HepG2 (cell line): ENCODE results near the gene BTBD8. TPM values are rescaled to one million over a fixed set of nuclear protein-coding genes. Genes with fewer than 3 reads are reported as not detected.

Experiments used
- CBFB ChIP-seq: sonication (generic); formaldehyde crosslinking; IDR thresholded peaks from 2 replicates; pipeline ENCODE4 v1.4.0; 2020; ENCODE audit warnings: missing genetic modification reagents
- FOXA3 ChIP-seq: IDR thresholded peaks from 2 replicates; pipeline ENCODE4 v1.6.1; 2016; ENCODE audit warnings: missing genetic modification reagents, missing compliant biosample characterization
- MZF1 ChIP-seq: sonication (generic); formaldehyde crosslinking; IDR thresholded peaks from 2 replicates; pipeline ENCODE4 v1.8.1; 2023; ENCODE audit warnings: mild to moderate bottlenecking, missing genetic modification reagents, borderline replicate concordance
- NCOA2 ChIP-seq: sonication (generic); formaldehyde crosslinking; IDR thresholded peaks from 2 replicates; pipeline ENCODE4 v1.8.0; 2022; ENCODE audit warnings: inconsistent platforms
- NR2C2 ChIP-seq: sonication (generic); formaldehyde crosslinking; IDR thresholded peaks from 2 replicates; pipeline ENCODE4 v1.4.0; 2020; ENCODE audit warnings: missing genetic modification reagents, mild to moderate bottlenecking, moderate library complexity, borderline replicate concordance
- TCF7 ChIP-seq: sonication (generic); IDR thresholded peaks from 2 replicates; pipeline ENCODE4 v1.6.1; 2016; ENCODE audit warnings: antibody characterized with exemption, low read depth
- TEAD2 ChIP-seq: sonication (generic); formaldehyde crosslinking; IDR thresholded peaks from 2 replicates; pipeline ENCODE4 v1.9.0; 2021; ENCODE audit warnings: missing genetic modification reagents
- ZBTB21 ChIP-seq: sonication (generic); formaldehyde crosslinking; IDR thresholded peaks from 2 replicates; pipeline ENCODE4 v1.4.0; 2020; ENCODE audit warnings: missing genetic modification reagents
- ZFP1 ChIP-seq: IDR thresholded peaks from 2 replicates; pipeline ENCODE4 v1.6.1; 2016
- ZNF441 ChIP-seq: sonication (generic); formaldehyde crosslinking; IDR thresholded peaks from 2 replicates; pipeline ENCODE4 v1.7.0; 2021; ENCODE audit warnings: missing genetic modification reagents, borderline replicate concordance
- ZSCAN21 ChIP-seq: sonication (generic); formaldehyde crosslinking; IDR thresholded peaks from 2 replicates; pipeline ENCODE4 v1.8.0; 2022; ENCODE audit warnings: mild to moderate bottlenecking, missing genetic modification reagents, moderate library complexity, borderline replicate concordance
- polyA plus RNA-seq, 8 experiments: library from polyadenylated mRNA; depleted of rRNA in 3 of 8; stranded (reverse) in 7 of 8; unstranded in 1 of 8; fragments of >200 nt; fragmentation: Illumina TruSeq in 4 of 8; extraction: Trizol in 4 of 8; gene quantifications; 2 replicates each; pipeline versions ENCODE4 v1.2.1 to v1.2.3, GENCODE V29; 2011 to 2016; ENCODE audit warnings: low read depth in 4 of 8, missing spikeins in 1 of 8, mixed read lengths in 1 of 8; ENCODE audit not compliant: insufficient read depth in 1 of 8
- total RNA-seq, 5 experiments: library from RNA; depleted of rRNA; stranded (reverse); fragments of >200 nt; fragmentation: Illumina TruSeq; extraction: Trizol; gene quantifications; 2 replicates each; pipeline ENCODE4 v1.2.3, GENCODE V29; 2016; ENCODE audit warnings: low read depth in 1 of 5
- TF ChIP-seq, protein P1 (sequence below): sonication (generic); formaldehyde crosslinking; IDR thresholded peaks from 2 replicates; pipeline ENCODE4 v1.5.1; 2020; ENCODE audit warnings: mild to moderate bottlenecking, missing genetic modification reagents, borderline replicate concordance
- TF ChIP-seq, protein P2 (sequence below): IDR thresholded peaks from 2 replicates; pipeline ENCODE4 v1.6.1; 2016; ENCODE audit warnings: low read depth, borderline replicate concordance
- TF ChIP-seq, protein P3 (sequence below): sonication (generic); formaldehyde crosslinking; IDR thresholded peaks from 2 replicates; pipeline ENCODE4 v1.4.0; 2020; ENCODE audit warnings: missing genetic modification reagents
- TF ChIP-seq, protein P4 (sequence below): sonication (generic); formaldehyde crosslinking; IDR thresholded peaks from 2 replicates; pipeline ENCODE4 v1.9.0; 2021; ENCODE audit warnings: missing genetic modification reagents, mild to moderate bottlenecking, borderline replicate concordance
- TF ChIP-seq, protein P5 (sequence below): sonication (generic); formaldehyde crosslinking; IDR thresholded peaks from 2 replicates; pipeline ENCODE4 v1.5.0; 2020; ENCODE audit warnings: mild to moderate bottlenecking, missing genetic modification reagents

BTBD8 gene
- total and polyA plus RNA-seq, 2 of the 13 experiments (the other 11 are each of a cell fraction or from before 2014, with no cell fraction given) = 0.41 to 1.8 TPM

DNA sequence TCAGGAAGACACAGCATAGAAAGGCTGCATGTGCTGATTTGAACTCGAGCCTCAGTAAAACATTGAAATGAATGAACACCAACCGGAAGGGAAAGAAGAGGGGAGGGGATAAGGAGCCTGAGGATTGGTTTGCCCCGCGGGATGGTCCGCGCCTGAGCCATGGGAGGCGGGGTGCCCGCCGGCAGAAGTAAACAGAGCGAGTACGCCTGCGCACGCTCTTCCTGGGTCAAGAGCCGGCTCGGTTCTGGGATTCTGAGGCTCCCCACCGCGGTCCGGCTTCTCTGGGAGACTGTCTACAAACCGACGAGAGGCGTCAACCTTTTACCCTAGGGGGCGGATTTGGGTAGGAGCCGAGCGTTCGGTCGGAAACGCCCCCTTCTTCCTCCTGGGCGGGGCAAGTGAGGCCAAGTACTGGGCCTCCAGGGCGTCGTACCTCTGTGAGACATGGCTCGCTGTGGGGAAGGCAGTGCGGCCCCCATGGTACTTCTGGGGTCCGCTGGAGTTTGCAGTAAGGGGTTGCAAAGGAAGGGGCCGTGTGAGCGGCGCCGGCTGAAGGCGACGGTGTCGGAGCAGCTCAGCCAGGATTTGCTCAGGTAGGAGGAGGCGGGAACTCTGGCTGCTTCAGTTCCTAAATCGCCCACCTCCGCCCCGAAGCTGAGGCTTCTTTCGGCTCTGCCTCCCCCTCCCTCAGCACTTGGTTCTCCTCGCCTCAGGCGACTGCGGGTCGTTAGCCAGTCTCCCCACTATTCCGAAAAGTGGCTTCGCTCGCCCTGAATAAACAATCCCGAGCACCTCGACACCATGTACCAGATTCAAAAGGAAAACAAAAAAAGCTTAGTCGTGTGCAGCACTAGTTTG, at the start of gene BTBD8 (continued):
- no peak for TF ChIP-seq TEAD2 (CRISPR knock-in tag)
- TF ChIP-seq ZBTB21 (CRISPR knock-in tag) = no peak
- TF ChIP-seq, protein P1, sequence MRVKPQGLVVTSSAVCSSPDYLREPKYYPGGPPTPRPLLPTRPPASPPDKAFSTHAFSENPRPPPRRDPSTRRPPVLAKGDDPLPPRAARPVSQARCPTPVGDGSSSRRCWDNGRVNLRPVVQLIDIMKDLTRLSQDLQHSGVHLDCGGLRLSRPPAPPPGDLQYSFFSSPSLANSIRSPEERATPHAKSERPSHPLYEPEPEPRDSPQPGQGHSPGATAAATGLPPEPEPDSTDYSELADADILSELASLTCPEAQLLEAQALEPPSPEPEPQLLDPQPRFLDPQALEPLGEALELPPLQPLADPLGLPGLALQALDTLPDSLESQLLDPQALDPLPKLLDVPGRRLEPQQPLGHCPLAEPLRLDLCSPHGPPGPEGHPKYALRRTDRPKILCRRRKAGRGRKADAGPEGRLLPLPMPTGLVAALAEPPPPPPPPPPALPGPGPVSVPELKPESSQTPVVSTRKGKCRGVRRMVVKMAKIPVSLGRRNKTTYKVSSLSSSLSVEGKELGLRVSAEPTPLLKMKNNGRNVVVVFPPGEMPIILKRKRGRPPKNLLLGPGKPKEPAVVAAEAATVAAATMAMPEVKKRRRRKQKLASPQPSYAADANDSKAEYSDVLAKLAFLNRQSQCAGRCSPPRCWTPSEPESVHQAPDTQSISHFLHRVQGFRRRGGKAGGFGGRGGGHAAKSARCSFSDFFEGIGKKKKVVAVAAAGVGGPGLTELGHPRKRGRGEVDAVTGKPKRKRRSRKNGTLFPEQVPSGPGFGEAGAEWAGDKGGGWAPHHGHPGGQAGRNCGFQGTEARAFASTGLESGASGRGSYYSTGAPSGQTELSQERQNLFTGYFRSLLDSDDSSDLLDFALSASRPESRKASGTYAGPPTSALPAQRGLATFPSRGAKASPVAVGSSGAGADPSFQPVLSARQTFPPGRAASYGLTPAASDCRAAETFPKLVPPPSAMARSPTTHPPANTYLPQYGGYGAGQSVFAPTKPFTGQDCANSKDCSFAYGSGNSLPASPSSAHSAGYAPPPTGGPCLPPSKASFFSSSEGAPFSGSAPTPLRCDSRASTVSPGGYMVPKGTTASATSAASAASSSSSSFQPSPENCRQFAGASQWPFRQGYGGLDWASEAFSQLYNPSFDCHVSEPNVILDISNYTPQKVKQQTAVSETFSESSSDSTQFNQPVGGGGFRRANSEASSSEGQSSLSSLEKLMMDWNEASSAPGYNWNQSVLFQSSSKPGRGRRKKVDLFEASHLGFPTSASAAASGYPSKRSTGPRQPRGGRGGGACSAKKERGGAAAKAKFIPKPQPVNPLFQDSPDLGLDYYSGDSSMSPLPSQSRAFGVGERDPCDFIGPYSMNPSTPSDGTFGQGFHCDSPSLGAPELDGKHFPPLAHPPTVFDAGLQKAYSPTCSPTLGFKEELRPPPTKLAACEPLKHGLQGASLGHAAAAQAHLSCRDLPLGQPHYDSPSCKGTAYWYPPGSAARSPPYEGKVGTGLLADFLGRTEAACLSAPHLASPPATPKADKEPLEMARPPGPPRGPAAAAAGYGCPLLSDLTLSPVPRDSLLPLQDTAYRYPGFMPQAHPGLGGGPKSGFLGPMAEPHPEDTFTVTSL = peak; percentile 43; the same call in 1 of the 2 replicates
- peak; percentile 75 for TF ChIP-seq NR2C2 (CRISPR knock-in tag)
- TF ChIP-seq MZF1 (CRISPR knock-in tag) = no peak
- TF ChIP-seq, protein P2, sequence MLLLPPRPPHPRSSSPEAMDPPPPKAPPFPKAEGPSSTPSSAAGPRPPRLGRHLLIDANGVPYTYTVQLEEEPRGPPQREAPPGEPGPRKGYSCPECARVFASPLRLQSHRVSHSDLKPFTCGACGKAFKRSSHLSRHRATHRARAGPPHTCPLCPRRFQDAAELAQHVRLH (CRISPR knock-in tag) = 0 out of 2 replicates have a peak, but pooled peaks have one; percentile 37
- 0 out of 2 replicates have a peak, but pooled peaks have one; percentile 28 for TF ChIP-seq NCOA2 (CRISPR knock-in tag)
- TF ChIP-seq CBFB (CRISPR knock-in tag) = no peak
- TF ChIP-seq, protein P3, sequence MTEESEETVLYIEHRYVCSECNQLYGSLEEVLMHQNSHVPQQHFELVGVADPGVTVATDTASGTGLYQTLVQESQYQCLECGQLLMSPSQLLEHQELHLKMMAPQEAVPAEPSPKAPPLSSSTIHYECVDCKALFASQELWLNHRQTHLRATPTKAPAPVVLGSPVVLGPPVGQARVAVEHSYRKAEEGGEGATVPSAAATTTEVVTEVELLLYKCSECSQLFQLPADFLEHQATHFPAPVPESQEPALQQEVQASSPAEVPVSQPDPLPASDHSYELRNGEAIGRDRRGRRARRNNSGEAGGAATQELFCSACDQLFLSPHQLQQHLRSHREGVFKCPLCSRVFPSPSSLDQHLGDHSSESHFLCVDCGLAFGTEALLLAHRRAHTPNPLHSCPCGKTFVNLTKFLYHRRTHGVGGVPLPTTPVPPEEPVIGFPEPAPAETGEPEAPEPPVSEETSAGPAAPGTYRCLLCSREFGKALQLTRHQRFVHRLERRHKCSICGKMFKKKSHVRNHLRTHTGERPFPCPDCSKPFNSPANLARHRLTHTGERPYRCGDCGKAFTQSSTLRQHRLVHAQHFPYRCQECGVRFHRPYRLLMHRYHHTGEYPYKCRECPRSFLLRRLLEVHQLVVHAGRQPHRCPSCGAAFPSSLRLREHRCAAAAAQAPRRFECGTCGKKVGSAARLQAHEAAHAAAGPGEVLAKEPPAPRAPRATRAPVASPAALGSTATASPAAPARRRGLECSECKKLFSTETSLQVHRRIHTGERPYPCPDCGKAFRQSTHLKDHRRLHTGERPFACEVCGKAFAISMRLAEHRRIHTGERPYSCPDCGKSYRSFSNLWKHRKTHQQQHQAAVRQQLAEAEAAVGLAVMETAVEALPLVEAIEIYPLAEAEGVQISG (CRISPR knock-in tag) = peak; percentile 41
- TF ChIP-seq FOXA3 (CRISPR knock-in tag) = peak; percentile 74
- no peak for TF ChIP-seq TCF7
- TF ChIP-seq, protein P4, sequence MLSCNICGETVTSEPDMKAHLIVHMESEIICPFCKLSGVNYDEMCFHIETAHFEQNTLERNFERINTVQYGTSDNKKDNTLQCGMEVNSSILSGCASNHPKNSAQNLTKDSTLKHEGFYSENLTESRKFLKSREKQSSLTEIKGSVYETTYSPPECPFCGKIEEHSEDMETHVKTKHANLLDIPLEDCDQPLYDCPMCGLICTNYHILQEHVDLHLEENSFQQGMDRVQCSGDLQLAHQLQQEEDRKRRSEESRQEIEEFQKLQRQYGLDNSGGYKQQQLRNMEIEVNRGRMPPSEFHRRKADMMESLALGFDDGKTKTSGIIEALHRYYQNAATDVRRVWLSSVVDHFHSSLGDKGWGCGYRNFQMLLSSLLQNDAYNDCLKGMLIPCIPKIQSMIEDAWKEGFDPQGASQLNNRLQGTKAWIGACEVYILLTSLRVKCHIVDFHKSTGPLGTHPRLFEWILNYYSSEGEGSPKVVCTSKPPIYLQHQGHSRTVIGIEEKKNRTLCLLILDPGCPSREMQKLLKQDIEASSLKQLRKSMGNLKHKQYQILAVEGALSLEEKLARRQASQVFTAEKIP (CRISPR knock-in tag) = no peak
- TF ChIP-seq ZFP1 (CRISPR knock-in tag) = no peak
- TF ChIP-seq ZNF441 = peak; percentile 38; the same call in 1 of the 2 replicates
- TF ChIP-seq, protein P5, sequence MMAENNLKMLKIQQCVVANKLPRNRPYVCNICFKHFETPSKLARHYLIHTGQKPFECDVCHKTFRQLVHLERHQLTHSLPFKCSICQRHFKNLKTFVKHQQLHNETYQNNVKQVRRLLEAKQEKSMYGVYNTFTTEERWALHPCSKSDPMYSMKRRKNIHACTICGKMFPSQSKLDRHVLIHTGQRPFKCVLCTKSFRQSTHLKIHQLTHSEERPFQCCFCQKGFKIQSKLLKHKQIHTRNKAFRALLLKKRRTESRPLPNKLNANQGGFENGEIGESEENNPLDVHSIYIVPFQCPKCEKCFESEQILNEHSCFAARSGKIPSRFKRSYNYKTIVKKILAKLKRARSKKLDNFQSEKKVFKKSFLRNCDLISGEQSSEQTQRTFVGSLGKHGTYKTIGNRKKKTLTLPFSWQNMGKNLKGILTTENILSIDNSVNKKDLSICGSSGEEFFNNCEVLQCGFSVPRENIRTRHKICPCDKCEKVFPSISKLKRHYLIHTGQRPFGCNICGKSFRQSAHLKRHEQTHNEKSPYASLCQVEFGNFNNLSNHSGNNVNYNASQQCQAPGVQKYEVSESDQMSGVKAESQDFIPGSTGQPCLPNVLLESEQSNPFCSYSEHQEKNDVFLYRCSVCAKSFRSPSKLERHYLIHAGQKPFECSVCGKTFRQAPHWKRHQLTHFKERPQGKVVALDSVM (CRISPR knock-in tag) = 0 out of 2 replicates have a peak, but pooled peaks have one; percentile 52
- 0 out of 2 replicates have a peak, but pooled peaks have one; percentile 22 for TF ChIP-seq ZSCAN21 (CRISPR knock-in tag)
